ENCODE results near the gene PRKAA1. TPM values are rescaled to one million over a fixed set of nuclear protein-coding genes. Genes with fewer than 3 reads are reported as not detected.

The PRKAA1 gene
- total and polyA plus RNA-seq, 2 of the 13 experiments (the other 11 are each of a cell fraction or from before 2014, with no cell fraction given) = 36.6 to 58.0 TPM

- TF ChIP-seq, protein P1, sequence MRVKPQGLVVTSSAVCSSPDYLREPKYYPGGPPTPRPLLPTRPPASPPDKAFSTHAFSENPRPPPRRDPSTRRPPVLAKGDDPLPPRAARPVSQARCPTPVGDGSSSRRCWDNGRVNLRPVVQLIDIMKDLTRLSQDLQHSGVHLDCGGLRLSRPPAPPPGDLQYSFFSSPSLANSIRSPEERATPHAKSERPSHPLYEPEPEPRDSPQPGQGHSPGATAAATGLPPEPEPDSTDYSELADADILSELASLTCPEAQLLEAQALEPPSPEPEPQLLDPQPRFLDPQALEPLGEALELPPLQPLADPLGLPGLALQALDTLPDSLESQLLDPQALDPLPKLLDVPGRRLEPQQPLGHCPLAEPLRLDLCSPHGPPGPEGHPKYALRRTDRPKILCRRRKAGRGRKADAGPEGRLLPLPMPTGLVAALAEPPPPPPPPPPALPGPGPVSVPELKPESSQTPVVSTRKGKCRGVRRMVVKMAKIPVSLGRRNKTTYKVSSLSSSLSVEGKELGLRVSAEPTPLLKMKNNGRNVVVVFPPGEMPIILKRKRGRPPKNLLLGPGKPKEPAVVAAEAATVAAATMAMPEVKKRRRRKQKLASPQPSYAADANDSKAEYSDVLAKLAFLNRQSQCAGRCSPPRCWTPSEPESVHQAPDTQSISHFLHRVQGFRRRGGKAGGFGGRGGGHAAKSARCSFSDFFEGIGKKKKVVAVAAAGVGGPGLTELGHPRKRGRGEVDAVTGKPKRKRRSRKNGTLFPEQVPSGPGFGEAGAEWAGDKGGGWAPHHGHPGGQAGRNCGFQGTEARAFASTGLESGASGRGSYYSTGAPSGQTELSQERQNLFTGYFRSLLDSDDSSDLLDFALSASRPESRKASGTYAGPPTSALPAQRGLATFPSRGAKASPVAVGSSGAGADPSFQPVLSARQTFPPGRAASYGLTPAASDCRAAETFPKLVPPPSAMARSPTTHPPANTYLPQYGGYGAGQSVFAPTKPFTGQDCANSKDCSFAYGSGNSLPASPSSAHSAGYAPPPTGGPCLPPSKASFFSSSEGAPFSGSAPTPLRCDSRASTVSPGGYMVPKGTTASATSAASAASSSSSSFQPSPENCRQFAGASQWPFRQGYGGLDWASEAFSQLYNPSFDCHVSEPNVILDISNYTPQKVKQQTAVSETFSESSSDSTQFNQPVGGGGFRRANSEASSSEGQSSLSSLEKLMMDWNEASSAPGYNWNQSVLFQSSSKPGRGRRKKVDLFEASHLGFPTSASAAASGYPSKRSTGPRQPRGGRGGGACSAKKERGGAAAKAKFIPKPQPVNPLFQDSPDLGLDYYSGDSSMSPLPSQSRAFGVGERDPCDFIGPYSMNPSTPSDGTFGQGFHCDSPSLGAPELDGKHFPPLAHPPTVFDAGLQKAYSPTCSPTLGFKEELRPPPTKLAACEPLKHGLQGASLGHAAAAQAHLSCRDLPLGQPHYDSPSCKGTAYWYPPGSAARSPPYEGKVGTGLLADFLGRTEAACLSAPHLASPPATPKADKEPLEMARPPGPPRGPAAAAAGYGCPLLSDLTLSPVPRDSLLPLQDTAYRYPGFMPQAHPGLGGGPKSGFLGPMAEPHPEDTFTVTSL (CRISPR knock-in tag; IDR thresholded peaks at IDR 0.05; ENCODE audit: borderline replicate concordance) = no peak
- TF ChIP-seq RFXAP (CRISPR knock-in tag; IDR thresholded peaks at IDR 0.05; ENCODE audit: borderline replicate concordance) (no peak), GABPA (IDR thresholded peaks at IDR 0.05; ENCODE audit: low read depth, low read length) (no peak), GABPA (CRISPR knock-in tag; IDR thresholded peaks at IDR 0.05; ENCODE audit: low read depth) (no peak), ZKSCAN5 (CRISPR knock-in tag; IDR thresholded peaks at IDR 0.05) (no peak), FOSL2 (CRISPR knock-in tag; IDR thresholded peaks at IDR 0.05) (no peak), ZBTB3 (CRISPR knock-in tag; IDR thresholded peaks at IDR 0.05; ENCODE audit: borderline replicate concordance, low read depth) (no peak)
Measured at GRCh38 chr5:40775846-40776657, 22.1 kb downstream of the PRKAA1 start (continued).

Measured in HepG2 (cell line).